GM12874 (cell line): Measurements from ENCODE around the gene ZYG11B.

Experiments used
- CTCF ChIP-seq: IDR thresholded peaks from 2 replicates; pipeline ENCODE4 v1.5.1; 2011; ENCODE audit warnings: low read depth, mild to moderate bottlenecking, control low read depth, low read length, moderate library complexity; ENCODE audit not compliant: insufficient read depth

The ZYG11B gene

DNA sequence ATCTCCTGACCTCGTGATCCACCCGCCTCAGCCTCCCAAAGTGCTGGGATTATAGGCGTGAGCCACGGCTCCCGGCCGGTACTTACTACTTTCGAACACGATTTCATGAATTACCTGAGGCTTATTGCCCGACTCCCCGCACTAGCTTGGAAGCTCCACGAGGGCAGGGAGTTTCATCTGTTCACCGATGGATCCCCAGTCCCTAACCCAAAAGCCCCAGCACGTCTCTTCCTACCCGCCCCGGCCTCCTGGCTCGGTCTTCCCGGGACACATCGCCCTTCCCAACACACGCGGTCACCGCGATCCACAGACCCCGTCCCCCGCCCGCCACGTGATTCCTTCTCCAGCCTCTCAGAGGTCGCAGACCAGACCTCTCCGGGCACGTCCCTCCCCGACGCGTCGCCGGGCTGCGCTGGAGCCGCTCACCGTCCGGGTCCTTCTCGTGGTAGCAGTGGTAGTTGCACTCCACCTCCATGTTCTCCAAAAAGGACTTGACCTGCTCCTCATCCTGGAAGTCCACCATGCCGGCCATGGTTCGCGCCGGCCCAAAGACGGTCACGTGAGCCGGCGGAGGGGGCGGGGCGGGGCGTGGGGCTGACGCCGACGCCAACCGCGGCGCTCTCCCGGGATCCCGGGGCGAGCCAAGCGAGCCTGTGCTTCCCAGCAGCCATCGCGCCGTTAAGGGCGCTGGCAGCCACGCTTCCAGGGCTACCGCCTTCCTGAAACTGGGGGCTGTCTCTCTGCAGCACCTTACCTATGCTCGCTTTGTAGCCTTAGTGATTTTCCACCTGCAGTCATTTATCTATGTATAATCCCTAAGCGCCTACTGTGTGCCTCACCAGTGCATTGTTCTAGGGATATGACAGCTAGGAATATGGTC is 28.2 kb upstream of the ZYG11B start, which contains the start of gene COA7:
COA7 (minus strand) TSS at position 553 of the 880 bp plus-strand sequence; CDS start at position 532, 21 bp downstream.
- no peak for TF ChIP-seq CTCF

GRCh38 chr1:52702886-52703787 is 23.1 kb upstream of the ZYG11B start:
- TF ChIP-seq CTCF, result no peak

- TF ChIP-seq CTCF, result no peak
Measured at GRCh38 chr1:52706136-52706670, 20.1 kb upstream of the ZYG11B start.

DNA sequence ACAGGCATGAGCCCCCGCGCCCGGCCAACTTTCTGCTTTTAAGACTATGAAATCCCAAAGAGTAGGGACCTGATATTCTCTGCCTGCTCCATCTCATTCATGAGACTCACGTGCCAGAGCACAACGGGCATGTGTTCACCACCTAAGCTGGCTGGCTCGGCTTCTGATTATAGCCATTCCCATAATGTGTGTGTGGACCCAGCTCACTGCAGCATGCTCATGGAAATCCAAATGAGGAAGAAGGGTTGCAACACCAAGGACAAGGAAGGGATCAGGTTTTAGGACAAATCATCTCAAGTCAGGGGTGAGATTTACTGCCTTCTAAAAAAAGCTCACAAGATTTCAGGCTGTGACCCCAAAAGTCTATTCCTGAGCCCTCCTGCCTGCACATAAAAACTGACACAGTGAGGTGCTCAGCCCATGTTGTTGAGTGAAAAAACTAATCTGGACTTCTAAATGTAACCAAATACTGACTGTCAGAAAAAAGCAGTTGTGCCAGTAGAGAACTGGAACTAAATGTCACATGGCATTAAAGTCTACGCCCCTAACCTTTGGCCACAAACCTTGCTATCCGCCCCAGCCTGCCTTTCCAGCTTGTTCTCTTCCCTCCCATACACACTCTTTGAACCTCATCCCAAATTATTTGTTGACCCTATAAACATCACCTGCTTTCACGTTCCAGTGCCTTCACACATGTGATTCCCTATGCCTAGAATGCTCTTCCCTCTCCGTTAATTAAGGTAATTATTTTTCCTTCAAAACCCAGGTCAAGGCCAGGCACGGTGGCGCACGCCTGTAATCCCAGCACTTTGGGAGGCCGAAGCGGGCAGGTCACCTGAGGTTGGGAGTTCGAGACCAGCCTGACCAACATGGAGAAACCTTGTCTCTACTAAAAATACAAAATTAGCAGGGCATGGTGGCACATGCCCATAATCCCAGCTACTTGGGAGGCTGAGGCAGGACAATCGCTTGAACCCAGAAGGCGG is 19.0 kb upstream of the ZYG11B start:
- TF ChIP-seq CTCF, result no peak

DNA sequence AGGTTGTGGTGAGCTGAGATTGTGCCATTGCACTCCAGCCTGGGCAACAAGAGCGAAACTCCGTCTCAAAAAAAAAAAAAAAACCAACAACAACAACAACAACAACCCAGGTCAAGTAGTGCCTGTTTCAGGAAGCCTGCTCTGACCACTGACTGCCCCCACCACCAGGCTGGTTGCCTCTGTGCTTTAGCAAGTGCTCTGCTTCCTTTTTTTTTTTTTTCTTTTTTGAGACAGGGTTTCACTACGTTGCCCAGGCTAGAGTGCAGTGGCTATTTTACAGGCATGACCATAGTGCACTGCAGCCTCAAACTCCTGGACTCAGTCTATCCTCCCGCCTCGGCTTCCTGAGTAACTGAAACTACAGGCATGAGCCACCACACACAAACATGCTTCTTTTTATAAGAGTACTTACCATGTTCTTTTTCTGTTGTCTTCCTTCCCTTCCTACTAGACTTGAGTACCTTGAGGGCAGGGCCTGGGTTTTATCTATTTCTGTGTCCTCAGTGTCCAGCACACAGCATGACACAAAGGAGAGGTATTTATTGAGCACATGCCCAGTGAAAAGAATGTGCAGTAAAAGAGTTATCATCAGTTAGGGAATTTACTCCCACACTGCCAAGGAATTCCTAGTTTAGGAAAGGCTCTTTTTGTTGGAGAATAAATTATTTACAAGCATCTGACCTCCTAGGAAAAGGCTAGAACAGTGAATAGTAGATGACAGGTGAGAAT is 18.2 kb upstream of the ZYG11B start:
- TF ChIP-seq CTCF, result no peak

GRCh38 chr1:52709016-52709415 is 17.2 kb upstream of the ZYG11B start:
- TF ChIP-seq CTCF, result no peak
